Hematopoietic multipotent progenitor cell treated with erythropoietin and hydrocortisone succinate and interleukin-3 and kit ligand, for 6 days (in vitro differentiated cells): ENCODE measurements around the gene MRPL55.

ENCODE experiments used
- DNase-seq: peaks from one replicate; pipeline ENCODE4 v3.0.0-alpha.2; 2015

Gene MRPL55

GRCh38 chr1:228082918-228083870 is 25.9 kb downstream of the MRPL55 start:
- peak; percentile 47 for DNase-seq

- DNase-seq, result peak; percentile 96
Observed at GRCh38 chr1:228082214-228082917, 26.7 kb downstream of the MRPL55 start, which contains the start of gene ARF1. Gene ARF1 (plus strand): TSS chr1:228082708. CDS start chr1:228097115, 14,407 bp downstream.

GRCh38 chr1:228081578-228082213 is 27.4 kb downstream of the MRPL55 start:
- peak; percentile 51 for DNase-seq

- DNase-seq, result no peak
Observed at GRCh38 chr1:228081144-228081543, 28.0 kb downstream of the MRPL55 start.

GRCh38 chr1:228079601-228080263 is 29.4 kb downstream of the MRPL55 start:
- no peak for DNase-seq

- DNase-seq, result no peak
Observed at GRCh38 chr1:228079013-228079412, 30.1 kb downstream of the MRPL55 start.

- DNase-seq, result no peak
Observed at GRCh38 chr1:228077565-228078330, 31.4 kb downstream of the MRPL55 start.

- no peak for DNase-seq
Observed at GRCh38 chr1:228076796-228077430, 32.2 kb downstream of the MRPL55 start.

GRCh38 chr1:228075801-228076271 is 33.3 kb downstream of the MRPL55 start:
- no peak for DNase-seq

GRCh38 chr1:228074954-228075730 is 34.0 kb downstream of the MRPL55 start:
- DNase-seq, result no peak

GRCh38 chr1:228073857-228074545 is 35.1 kb downstream of the MRPL55 start:
- peak; percentile 41 for DNase-seq

GRCh38 chr1:228073061-228073856 is 35.8 kb downstream of the MRPL55 start:
- DNase-seq, result no peak

- DNase-seq, result no peak
Observed at GRCh38 chr1:228072658-228073043, 36.4 kb downstream of the MRPL55 start.

- no peak for DNase-seq
Observed at GRCh38 chr1:228071839-228072657, 37.1 kb downstream of the MRPL55 start.

- DNase-seq, result no peak
Observed at GRCh38 chr1:228070851-228071250, 38.2 kb downstream of the MRPL55 start.

- DNase-seq, result no peak
Observed at GRCh38 chr1:228070173-228070572, 38.9 kb downstream of the MRPL55 start.

GRCh38 chr1:228068359-228068758 is 40.7 kb downstream of the MRPL55 start:
- no peak for DNase-seq
